Spleen (tissue), 11 donors: Measurements from ENCODE around the gene IZUMO2. TPM values are rescaled to one million over a fixed set of nuclear protein-coding genes. Genes with fewer than 3 reads are reported as not detected.

Source experiments
- DNase-seq: peaks from one replicate; pipeline ENCODE4 v3.0.0-alpha.2; 2020
- H3K27ac ChIP-seq, 8 donors: fragments of 200-600 bp; sonication (generic) in 7 of 8; 1 replicate in 4 of 8; 2 replicates in 4 of 8; pipeline versions ENCODE4 v1.5.0 to v1.8.0; 2016 to 2021; ENCODE audit warnings: inconsistent platforms in 4 of 8, mild to moderate bottlenecking in 4 of 8, moderate library complexity in 1 of 8
- H3K27me3 ChIP-seq, 7 donors: fragments of 200-600 bp; sonication (generic) in 6 of 7; replicated peaks in 1 of 7; 1 replicate in 4 of 7; 2 replicates in 3 of 7; pipeline versions ENCODE4 v1.5.0 to v1.8.0; 2016 to 2021; ENCODE audit warnings: inconsistent platforms in 3 of 7, mild to moderate bottlenecking in 1 of 7
- H3K36me3 ChIP-seq, 6 donors: fragments of 200-600 bp; sonication (generic) in 5 of 6; 1 replicate in 4 of 6; 2 replicates in 2 of 6; pipeline versions ENCODE4 v1.5.0 to v1.8.0; 2016 to 2021; ENCODE audit warnings: inconsistent platforms in 2 of 6
- H3K4me1 ChIP-seq, 6 donors: fragments of 200-600 bp; sonication (generic) in 5 of 6; 1 replicate in 3 of 6; 2 replicates in 3 of 6; pipeline versions ENCODE4 v1.5.0 to v1.8.0; 2016 to 2021; ENCODE audit warnings: inconsistent platforms in 3 of 6
- H3K4me3 ChIP-seq, 8 donors: fragments of 200-600 bp; sonication (generic) in 7 of 8; 1 replicate in 4 of 8; 2 replicates in 4 of 8; pipeline versions ENCODE4 v1.5.0 to v1.8.0; 2016 to 2021; ENCODE audit warnings: inconsistent platforms in 4 of 8, mild to moderate bottlenecking in 4 of 8, moderate library complexity in 2 of 8
- H3K9me3 ChIP-seq, 8 donors: fragments of 200-600 bp; sonication (generic) in 7 of 8; 1 replicate in 4 of 8; 2 replicates in 4 of 8; pipeline versions ENCODE4 v1.5.0 to v1.8.0; 2016 to 2021; ENCODE audit warnings: inconsistent platforms in 4 of 8
- POLR2A ChIP-seq, 3 donors: fragments of 450-650 bp; IDR thresholded peaks; one replicate each; pipeline ENCODE4 v1.5.1; 2017; ENCODE audit warnings: antibody characterized with exemption in 3 of 3, mild to moderate bottlenecking in 1 of 3
- POLR2AphosphoS5 ChIP-seq, 3 donors: sonication (generic); formaldehyde crosslinking; IDR thresholded peaks; one replicate each; pipeline ENCODE4 v1.5.1; 2017; ENCODE audit warnings: antibody characterized with exemption in 3 of 3
- WGBS, 5 donors: extraction: QIAGEN DNeasy Blood & Tissue Kit in 3 of 5; methylation state at CpG; one replicate each; pipeline versions ENCODE4 v1.1.5 to v1.1.7; 2013 to 2018; 5-methylcytosine and 5-hydroxymethylcytosine counted together
- intact Hi-C: fragments of 100-400 bp; cut with DNase I; formaldehyde crosslinking; loops from one replicate; pipeline ENCODE4 v1.15.0; 2023; ENCODE audit warnings: low total_unique reads
- polyA plus RNA-seq, 3 donors: library from polyadenylated mRNA; stranded (reverse); fragments of 200-250 nt; gene quantifications; one replicate each; pipeline ENCODE4 v1.2.1, GENCODE V29; 2013
- total RNA-seq, 7 donors: library from RNA; depleted of rRNA in 3 of 7; stranded (reverse); fragments of >200 nt in 3 of 7; fragmentation: NEBNext Ultra II Directional in 4 of 7; extraction: Animal tissue kit (Norgen Biotek cat#: 25700) in 4 of 7; gene quantifications; one replicate each; pipeline versions ENCODE4 v1.1.0 to v1.2.1, GENCODE V29; 2016 to 2021
- TF ChIP-seq, protein P1 (sequence below), 11 experiments: fragments of 200-600 bp in 7 of 11; fragments of 450-650 bp in 4 of 11; sonication (generic) in 4 of 11; IDR thresholded peaks in 8 of 11; conservative IDR thresholded peaks in 3 of 11; 1 replicate in 7 of 11; 2 replicates in 4 of 11; pipeline versions ENCODE4 v1.4.0 to v1.8.0; 2016 to 2021; ENCODE audit warnings: antibody characterized with exemption in 11 of 11, inconsistent platforms in 4 of 11, mild to moderate bottlenecking in 1 of 11
- donor health status: healthy with polysubstance abuse.
- donor health status: DM: no; HTN: no; CAD: no; lungs with moderate emphysema.
- donor health status: DM: no; HTN: no; CAD: no.
- donor health status: Bipolar disorder and iron deficiency.
- donor health status: healthy.
- donor health status: DM: no; HTN: no; CAD: no.
- donor health status: DM: yes; HTN: yes; CAD: no.

IZUMO2 gene
- total and polyA plus RNA-seq, 10 donors, result not detected

DNA sequence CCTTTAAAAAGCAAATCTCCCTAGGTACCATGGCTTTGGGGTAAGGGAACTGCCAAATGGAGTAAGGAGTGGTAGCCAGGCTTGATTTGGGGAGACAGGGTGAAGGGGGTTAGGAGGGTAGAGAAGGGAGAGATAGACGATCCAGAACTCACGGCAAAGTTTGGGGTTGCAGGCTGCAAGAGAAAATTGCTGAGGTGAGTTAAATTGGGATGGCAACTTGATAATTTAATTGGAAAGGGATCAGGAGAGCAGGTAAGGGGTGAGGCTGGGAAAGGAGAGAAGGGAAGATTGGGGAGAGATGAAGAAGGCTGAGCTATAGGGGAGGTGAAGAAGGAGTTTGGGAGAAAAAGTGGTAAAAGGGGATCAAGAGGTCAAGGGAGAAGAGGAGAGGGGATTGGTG is 4.0 kb downstream of the IZUMO2 start:
- H3K4me1 ChIP-seq, result no peaks in the 10 kb centered on the region
- no peak for TF ChIP-seq POLR2A (IDR thresholded peaks at IDR 0.05)
- TF ChIP-seq, protein P1, sequence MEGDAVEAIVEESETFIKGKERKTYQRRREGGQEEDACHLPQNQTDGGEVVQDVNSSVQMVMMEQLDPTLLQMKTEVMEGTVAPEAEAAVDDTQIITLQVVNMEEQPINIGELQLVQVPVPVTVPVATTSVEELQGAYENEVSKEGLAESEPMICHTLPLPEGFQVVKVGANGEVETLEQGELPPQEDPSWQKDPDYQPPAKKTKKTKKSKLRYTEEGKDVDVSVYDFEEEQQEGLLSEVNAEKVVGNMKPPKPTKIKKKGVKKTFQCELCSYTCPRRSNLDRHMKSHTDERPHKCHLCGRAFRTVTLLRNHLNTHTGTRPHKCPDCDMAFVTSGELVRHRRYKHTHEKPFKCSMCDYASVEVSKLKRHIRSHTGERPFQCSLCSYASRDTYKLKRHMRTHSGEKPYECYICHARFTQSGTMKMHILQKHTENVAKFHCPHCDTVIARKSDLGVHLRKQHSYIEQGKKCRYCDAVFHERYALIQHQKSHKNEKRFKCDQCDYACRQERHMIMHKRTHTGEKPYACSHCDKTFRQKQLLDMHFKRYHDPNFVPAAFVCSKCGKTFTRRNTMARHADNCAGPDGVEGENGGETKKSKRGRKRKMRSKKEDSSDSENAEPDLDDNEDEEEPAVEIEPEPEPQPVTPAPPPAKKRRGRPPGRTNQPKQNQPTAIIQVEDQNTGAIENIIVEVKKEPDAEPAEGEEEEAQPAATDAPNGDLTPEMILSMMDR (IDR thresholded peaks at IDR 0.05 in 8 of 11, conservative IDR thresholded peaks at IDR 0.05 in 3 of 11), result no peak
- no peak for TF ChIP-seq POLR2AphosphoS5 (IDR thresholded peaks at IDR 0.05)
- no peak for DNase-seq
- no peak overlapping the region for H3K4me3 ChIP-seq
- no peak overlapping the region for H3K27ac ChIP-seq
- peaks cover 0 to 36% (median 20%) of the 10 kb centered on the region in 8 donors for H3K9me3 ChIP-seq
- peaks cover 0 to 31% (median 5%) of the 10 kb centered on the region in 7 donors for H3K27me3 ChIP-seq
- WGBS, 5 donors, result 82 to 96% (median 93%) methylated on average over 2 of the region's 2 CpGs
- intact Hi-C loops, result no loop called here
- no peaks in the 10 kb centered on the region for H3K36me3 ChIP-seq

DNA sequence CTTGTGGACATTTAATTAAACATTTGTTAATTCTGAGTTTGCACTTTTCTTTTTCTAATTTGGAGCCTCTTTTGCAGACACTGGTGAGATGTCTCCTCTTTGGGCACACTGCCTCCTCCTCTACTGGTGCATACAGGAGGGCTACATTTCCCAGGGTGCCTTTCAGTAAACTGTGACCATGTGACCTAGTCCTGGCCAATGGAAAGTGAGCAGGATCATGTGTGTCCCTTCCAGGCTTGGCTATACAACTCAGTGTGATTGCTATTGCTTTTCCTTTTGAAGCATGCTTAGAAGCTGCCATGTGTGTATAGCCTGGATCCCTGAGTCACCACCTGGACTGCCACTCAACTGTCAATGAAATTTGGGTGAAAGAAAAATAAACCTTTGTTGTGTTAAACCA is 4.5 kb downstream of the IZUMO2 start:
- intact Hi-C loops, result no loop called here
- no peak overlapping the region for H3K4me3 ChIP-seq
- H3K9me3 ChIP-seq, result peaks cover 0 to 36% (median 20%) of the 10 kb centered on the region in 8 donors
- H3K4me1 ChIP-seq, result no peaks in the 10 kb centered on the region
- H3K27me3 ChIP-seq, result peaks cover 0 to 32% (median 5%) of the 10 kb centered on the region in 7 donors
- DNase-seq, result no peak
- TF ChIP-seq, protein P1 (IDR thresholded peaks at IDR 0.05 in 8 of 11, conservative IDR thresholded peaks at IDR 0.05 in 3 of 11), result no peak
- TF ChIP-seq POLR2A (IDR thresholded peaks at IDR 0.05), result no peak
- no peak for TF ChIP-seq POLR2AphosphoS5 (IDR thresholded peaks at IDR 0.05)
- H3K36me3 ChIP-seq, result no peaks in the 10 kb centered on the region
- no peak overlapping the region for H3K27ac ChIP-seq

DNA sequence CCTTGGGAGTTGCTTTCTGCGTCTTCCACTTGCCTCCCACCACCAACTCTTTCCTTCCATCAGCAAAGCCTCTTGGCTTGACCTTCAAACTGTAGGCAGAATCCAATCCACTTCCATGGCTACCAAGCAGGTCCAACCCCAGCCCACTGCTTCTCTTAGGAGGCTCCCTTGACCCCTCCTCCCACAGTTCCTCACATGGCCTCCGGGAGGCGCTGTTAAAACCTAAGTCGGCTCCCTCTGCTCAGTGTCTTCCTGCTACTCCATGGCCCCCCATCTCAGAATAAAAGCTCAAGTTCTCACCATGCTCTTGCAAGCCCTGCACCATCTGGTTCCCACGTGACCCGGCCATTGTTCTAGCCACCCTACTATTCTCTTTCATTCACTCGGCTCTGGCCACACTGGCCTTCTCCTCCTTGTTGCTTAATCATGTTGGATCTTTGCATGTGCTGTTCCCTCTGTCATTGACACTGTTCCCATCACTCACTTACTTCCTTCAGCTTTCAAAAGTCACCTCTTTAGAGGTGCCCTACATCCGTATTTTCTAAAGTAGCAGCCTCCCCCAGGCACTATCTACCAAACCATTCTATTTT is 7.5 kb downstream of the IZUMO2 start:
- H3K9me3 ChIP-seq, result peaks cover 0 to 27% (median 20%) of the 10 kb centered on the region in 8 donors
- H3K4me1 ChIP-seq, result no peaks in the 10 kb centered on the region
- intact Hi-C loops, result no loop called here
- peaks cover 0 to 42% (median 0%) of the 10 kb centered on the region in 7 donors for H3K27me3 ChIP-seq
- TF ChIP-seq, protein P1 (IDR thresholded peaks at IDR 0.05 in 8 of 11, conservative IDR thresholded peaks at IDR 0.05 in 3 of 11), result no peak
- TF ChIP-seq POLR2AphosphoS5 (IDR thresholded peaks at IDR 0.05), result no peak
- TF ChIP-seq POLR2A (IDR thresholded peaks at IDR 0.05), result no peak
- no peaks in the 10 kb centered on the region for H3K36me3 ChIP-seq
- DNase-seq, result no peak
- WGBS, 5 donors, result 80 to 89% (median 83%) methylated on average over 8 of the region's 8 CpGs
- no peak overlapping the region for H3K27ac ChIP-seq
- H3K4me3 ChIP-seq, result no peak overlapping the region

DNA sequence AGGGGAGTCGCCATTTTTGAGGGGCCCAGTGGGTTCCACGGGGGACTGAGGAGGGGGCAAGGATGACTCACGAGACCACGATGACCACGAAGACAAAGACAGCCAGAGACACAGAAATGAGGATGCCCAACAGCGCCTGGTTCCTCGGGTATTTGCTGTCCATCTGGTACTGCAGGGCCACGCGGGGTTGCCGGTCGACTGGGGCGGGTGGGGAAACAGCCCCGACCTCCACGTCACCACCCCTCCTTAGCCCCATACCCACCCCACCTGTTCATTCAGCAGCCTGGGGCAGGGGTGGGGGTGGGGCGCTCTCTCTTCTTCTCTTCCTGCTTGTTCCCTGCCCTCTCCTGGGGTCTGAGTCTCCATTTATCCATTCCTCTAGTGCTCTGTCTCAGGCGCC is 8.6 kb downstream of the IZUMO2 start:
- H3K27ac ChIP-seq, result no peak overlapping the region
- no peak for TF ChIP-seq POLR2AphosphoS5 (IDR thresholded peaks at IDR 0.05)
- peaks cover 0 to 52% (median 0%) of the 10 kb centered on the region in 7 donors for H3K27me3 ChIP-seq
- no peaks in the 10 kb centered on the region for H3K36me3 ChIP-seq
- no peak overlapping the region for H3K4me3 ChIP-seq
- 68 to 82% (median 78%) methylated on average over 12 to 16 of the region's 16 CpGs for WGBS, 5 donors
- DNase-seq, result no peak
- H3K9me3 ChIP-seq, result peaks cover 0 to 22% (median 18%) of the 10 kb centered on the region in 8 donors
- intact Hi-C loops, result no loop called here
- no peaks in the 10 kb centered on the region for H3K4me1 ChIP-seq
